HepG2 (cell line): ENCODE data around the gene GSS. TPM values are rescaled to one million over a fixed set of nuclear protein-coding genes. Genes with fewer than 3 reads are reported as not detected.

Experiments used
- BRCA1 ChIP-seq: sonication (generic); formaldehyde crosslinking; IDR thresholded peaks from 2 replicates; pipeline ENCODE4 v1.4.0; 2020; ENCODE audit warnings: missing genetic modification reagents
- KDM2A ChIP-seq: sonication (generic); formaldehyde crosslinking; IDR thresholded peaks from 2 replicates; pipeline ENCODE4 v1.4.0; 2020; ENCODE audit warnings: low read depth, missing genetic modification reagents, borderline replicate concordance
- KMT2A ChIP-seq: sonication (generic); formaldehyde crosslinking; IDR thresholded peaks from 2 replicates; pipeline ENCODE4 v1.4.0; 2020; ENCODE audit warnings: missing genetic modification reagents
- RXRB ChIP-seq: IDR thresholded peaks from 2 replicates; pipeline ENCODE4 v1.6.1; 2016; ENCODE audit warnings: borderline replicate concordance, missing genetic modification reagents, missing compliant biosample characterization
- SMARCC2 ChIP-seq: fragments of 450-650 bp; IDR thresholded peaks from 2 replicates; pipeline ENCODE4 v1.6.1; 2017; ENCODE audit warnings: antibody characterized with exemption, mild to moderate bottlenecking
- U2AF1 ChIP-seq: fragments of 200-400 bp; formaldehyde crosslinking; optimal IDR thresholded peaks from 2 replicates; pipeline ENCODE3; 2017; ENCODE audit warnings: mild to moderate bottlenecking, low read depth, low read length
- XBP1 ChIP-seq: sonication (generic); formaldehyde crosslinking; IDR thresholded peaks from 2 replicates; pipeline ENCODE4 v1.5.0; 2020; ENCODE audit warnings: missing genetic modification reagents
- ZFP82 ChIP-seq: sonication (generic); formaldehyde crosslinking; IDR thresholded peaks from 2 replicates; pipeline ENCODE4 v1.5.1; 2020; ENCODE audit warnings: mild to moderate bottlenecking, missing genetic modification reagents, borderline replicate concordance
- ZNF101 ChIP-seq: sonication (generic); formaldehyde crosslinking; IDR thresholded peaks from 2 replicates; pipeline ENCODE4 v1.4.0; 2020; ENCODE audit warnings: mild to moderate bottlenecking, low read depth, missing genetic modification reagents, borderline replicate concordance
- ZNF33A ChIP-seq: sonication (generic); formaldehyde crosslinking; IDR thresholded peaks from 2 replicates; pipeline ENCODE4 v1.5.1; 2020; ENCODE audit warnings: missing genetic modification reagents, mild to moderate bottlenecking, moderate library complexity, borderline replicate concordance
- ZNF709 ChIP-seq: sonication (generic); formaldehyde crosslinking; IDR thresholded peaks from 2 replicates; pipeline ENCODE4 v1.5.0; 2020; ENCODE audit warnings: mild to moderate bottlenecking, missing genetic modification reagents
- ZNF839 ChIP-seq: sonication (generic); formaldehyde crosslinking; IDR thresholded peaks from 2 replicates; pipeline ENCODE4 v1.4.0; 2020; ENCODE audit warnings: missing genetic modification reagents, mild to moderate bottlenecking, borderline replicate concordance
- ZNF850 ChIP-seq: sonication (generic); formaldehyde crosslinking; conservative IDR thresholded peaks from 2 replicates; pipeline ENCODE4 v1.9.0; 2021; ENCODE audit warnings: mild to moderate bottlenecking, missing genetic modification reagents
- polyA plus RNA-seq, 8 experiments: library from polyadenylated mRNA; depleted of rRNA in 3 of 8; stranded (reverse) in 7 of 8; unstranded in 1 of 8; fragments of >200 nt; fragmentation: Illumina TruSeq in 4 of 8; extraction: Trizol in 4 of 8; gene quantifications; 2 replicates each; pipeline versions ENCODE4 v1.2.1 to v1.2.3, GENCODE V29; 2011 to 2016; ENCODE audit warnings: low read depth in 4 of 8, missing spikeins in 1 of 8, mixed read lengths in 1 of 8; ENCODE audit not compliant: insufficient read depth in 1 of 8
- total RNA-seq, 5 experiments: library from RNA; depleted of rRNA; stranded (reverse); fragments of >200 nt; fragmentation: Illumina TruSeq; extraction: Trizol; gene quantifications; 2 replicates each; pipeline ENCODE4 v1.2.3, GENCODE V29; 2016; ENCODE audit warnings: low read depth in 1 of 5
- TF ChIP-seq, protein P1 (sequence below): sonication (generic); formaldehyde crosslinking; IDR thresholded peaks from 2 replicates; pipeline ENCODE4 v1.4.0; 2020; ENCODE audit warnings: mild to moderate bottlenecking, missing genetic modification reagents
- TF ChIP-seq, protein P2 (sequence below): sonication (generic); formaldehyde crosslinking; IDR thresholded peaks from 2 replicates; pipeline ENCODE4 v1.4.0; 2020; ENCODE audit warnings: missing genetic modification reagents, borderline replicate concordance
- TF ChIP-seq, protein P3 (sequence below): sonication (generic); formaldehyde crosslinking; IDR thresholded peaks from 2 replicates; pipeline ENCODE4 v1.8.0; 2022; ENCODE audit warnings: missing genetic modification reagents, mild to moderate bottlenecking, inconsistent platforms, borderline replicate concordance
- TF ChIP-seq, protein P4 (sequence below): sonication (generic); formaldehyde crosslinking; IDR thresholded peaks from 2 replicates; pipeline ENCODE4 v1.4.0; 2020; ENCODE audit warnings: missing genetic modification reagents
- TF ChIP-seq, protein P5 (sequence below): sonication (generic); formaldehyde crosslinking; IDR thresholded peaks from 2 replicates; pipeline ENCODE4 v1.8.1; 2023; ENCODE audit warnings: mild to moderate bottlenecking, missing genetic modification reagents, borderline replicate concordance

GSS gene
- total and polyA plus RNA-seq, 2 of the 13 experiments (the other 11 are each of a cell fraction or from before 2014, with no cell fraction given): 80.1 to 102 TPM

DNA sequence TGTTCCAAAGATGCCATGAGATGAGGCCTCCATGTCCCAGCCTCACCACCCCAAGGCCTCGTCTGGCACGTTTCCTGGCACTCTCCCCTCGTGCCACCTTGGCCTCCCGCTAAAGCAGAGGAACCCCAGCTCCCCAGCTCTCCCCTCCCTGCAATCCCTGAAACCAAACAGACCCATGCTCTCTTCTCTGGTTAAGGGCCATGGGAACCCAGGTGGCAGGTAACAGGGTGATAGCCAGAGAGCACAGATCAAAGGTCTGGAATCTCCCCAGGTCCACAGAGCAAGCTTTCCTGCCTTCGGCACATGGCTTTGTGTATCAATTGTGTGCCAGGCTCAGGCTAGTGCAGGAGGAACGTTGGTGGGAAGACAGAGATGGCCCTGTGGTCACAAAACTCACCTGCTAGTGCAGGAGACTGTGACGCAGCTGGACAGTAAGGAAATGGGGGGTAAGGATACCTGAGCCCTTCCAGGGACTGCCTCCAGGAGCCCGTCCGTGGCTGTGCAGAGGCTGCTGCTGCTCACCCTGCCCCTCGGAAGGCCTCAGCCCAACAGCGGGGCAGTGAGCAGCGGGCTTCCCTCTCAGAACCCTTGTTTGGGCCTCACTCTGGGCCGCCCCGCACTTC lies 39.0 kb upstream of the GSS start (continued):
- TF ChIP-seq, protein P1, sequence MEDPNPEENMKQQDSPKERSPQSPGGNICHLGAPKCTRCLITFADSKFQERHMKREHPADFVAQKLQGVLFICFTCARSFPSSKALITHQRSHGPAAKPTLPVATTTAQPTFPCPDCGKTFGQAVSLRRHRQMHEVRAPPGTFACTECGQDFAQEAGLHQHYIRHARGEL (CRISPR knock-in tag): no peak
- TF ChIP-seq ZNF850 (CRISPR knock-in tag) (no peak), ZNF709 (CRISPR knock-in tag) (no peak), ZNF101 (CRISPR knock-in tag) (no peak), KDM2A (no peak; the same call in 1 of the 2 replicates), BRCA1 (CRISPR knock-in tag) (peak; percentile 59; the same call in 1 of the 2 replicates), U2AF1 (no peak), ZNF839 (CRISPR knock-in tag) (0 out of 2 replicates have a peak, but pooled peaks have one; percentile 40), ZNF33A (no peak), SMARCC2 (no peak), XBP1 (CRISPR knock-in tag) (no peak), ZFP82 (no peak), KMT2A (CRISPR knock-in tag) (0 out of 2 replicates have a peak, but pooled peaks have one; percentile 50), RXRB (peak; percentile 53; the same call in 1 of the 2 replicates)
- TF ChIP-seq, protein P2, sequence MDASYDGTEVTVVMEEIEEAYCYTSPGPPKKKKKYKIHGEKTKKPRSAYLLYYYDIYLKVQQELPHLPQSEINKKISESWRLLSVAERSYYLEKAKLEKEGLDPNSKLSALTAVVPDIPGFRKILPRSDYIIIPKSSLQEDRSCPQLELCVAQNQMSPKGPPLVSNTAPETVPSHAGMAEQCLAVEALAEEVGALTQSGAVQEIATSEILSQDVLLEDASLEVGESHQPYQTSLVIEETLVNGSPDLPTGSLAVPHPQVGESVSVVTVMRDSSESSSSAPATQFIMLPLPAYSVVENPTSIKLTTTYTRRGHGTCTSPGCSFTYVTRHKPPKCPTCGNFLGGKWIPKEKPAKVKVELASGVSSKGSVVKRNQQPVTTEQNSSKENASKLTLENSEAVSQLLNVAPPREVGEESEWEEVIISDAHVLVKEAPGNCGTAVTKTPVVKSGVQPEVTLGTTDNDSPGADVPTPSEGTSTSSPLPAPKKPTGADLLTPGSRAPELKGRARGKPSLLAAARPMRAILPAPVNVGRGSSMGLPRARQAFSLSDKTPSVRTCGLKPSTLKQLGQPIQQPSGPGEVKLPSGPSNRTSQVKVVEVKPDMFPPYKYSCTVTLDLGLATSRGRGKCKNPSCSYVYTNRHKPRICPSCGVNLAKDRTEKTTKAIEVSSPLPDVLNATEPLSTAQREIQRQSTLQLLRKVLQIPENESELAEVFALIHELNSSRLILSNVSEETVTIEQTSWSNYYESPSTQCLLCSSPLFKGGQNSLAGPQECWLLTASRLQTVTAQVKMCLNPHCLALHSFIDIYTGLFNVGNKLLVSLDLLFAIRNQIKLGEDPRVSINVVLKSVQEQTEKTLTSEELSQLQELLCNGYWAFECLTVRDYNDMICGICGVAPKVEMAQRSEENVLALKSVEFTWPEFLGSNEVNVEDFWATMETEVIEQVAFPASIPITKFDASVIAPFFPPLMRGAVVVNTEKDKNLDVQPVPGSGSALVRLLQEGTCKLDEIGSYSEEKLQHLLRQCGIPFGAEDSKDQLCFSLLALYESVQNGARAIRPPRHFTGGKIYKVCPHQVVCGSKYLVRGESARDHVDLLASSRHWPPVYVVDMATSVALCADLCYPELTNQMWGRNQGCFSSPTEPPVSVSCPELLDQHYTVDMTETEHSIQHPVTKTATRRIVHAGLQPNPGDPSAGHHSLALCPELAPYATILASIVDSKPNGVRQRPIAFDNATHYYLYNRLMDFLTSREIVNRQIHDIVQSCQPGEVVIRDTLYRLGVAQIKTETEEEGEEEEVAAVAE (CRISPR knock-in tag): no peak
- TF ChIP-seq, protein P3, sequence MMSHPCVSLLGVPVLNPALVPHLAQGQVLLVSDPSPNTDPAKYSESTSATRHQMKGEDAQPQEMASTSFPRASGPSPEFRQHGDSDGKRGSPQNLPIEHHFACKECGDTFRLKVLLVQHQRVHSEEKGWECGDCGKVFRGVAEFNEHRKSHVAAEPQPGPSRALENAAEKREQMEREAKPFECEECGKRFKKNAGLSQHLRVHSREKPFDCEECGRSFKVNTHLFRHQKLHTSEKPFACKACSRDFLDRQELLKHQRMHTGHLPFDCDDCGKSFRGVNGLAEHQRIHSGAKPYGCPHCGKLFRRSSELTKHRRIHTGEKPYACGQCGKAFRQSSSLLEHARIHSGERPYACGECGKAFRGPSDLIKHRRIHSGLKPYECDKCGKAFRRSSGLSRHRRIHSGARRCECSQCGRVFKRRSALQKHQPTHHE (CRISPR knock-in tag): no peak
- TF ChIP-seq, protein P4, sequence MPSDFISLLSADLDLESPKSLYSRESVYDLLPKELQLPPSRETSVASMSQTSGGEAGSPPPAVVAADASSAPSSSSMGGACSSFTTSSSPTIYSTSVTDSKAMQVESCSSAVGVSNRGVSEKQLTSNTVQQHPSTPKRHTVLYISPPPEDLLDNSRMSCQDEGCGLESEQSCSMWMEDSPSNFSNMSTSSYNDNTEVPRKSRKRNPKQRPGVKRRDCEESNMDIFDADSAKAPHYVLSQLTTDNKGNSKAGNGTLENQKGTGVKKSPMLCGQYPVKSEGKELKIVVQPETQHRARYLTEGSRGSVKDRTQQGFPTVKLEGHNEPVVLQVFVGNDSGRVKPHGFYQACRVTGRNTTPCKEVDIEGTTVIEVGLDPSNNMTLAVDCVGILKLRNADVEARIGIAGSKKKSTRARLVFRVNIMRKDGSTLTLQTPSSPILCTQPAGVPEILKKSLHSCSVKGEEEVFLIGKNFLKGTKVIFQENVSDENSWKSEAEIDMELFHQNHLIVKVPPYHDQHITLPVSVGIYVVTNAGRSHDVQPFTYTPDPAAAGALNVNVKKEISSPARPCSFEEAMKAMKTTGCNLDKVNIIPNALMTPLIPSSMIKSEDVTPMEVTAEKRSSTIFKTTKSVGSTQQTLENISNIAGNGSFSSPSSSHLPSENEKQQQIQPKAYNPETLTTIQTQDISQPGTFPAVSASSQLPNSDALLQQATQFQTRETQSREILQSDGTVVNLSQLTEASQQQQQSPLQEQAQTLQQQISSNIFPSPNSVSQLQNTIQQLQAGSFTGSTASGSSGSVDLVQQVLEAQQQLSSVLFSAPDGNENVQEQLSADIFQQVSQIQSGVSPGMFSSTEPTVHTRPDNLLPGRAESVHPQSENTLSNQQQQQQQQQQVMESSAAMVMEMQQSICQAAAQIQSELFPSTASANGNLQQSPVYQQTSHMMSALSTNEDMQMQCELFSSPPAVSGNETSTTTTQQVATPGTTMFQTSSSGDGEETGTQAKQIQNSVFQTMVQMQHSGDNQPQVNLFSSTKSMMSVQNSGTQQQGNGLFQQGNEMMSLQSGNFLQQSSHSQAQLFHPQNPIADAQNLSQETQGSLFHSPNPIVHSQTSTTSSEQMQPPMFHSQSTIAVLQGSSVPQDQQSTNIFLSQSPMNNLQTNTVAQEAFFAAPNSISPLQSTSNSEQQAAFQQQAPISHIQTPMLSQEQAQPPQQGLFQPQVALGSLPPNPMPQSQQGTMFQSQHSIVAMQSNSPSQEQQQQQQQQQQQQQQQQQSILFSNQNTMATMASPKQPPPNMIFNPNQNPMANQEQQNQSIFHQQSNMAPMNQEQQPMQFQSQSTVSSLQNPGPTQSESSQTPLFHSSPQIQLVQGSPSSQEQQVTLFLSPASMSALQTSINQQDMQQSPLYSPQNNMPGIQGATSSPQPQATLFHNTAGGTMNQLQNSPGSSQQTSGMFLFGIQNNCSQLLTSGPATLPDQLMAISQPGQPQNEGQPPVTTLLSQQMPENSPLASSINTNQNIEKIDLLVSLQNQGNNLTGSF: peak; percentile 48; the same call in 1 of the 2 replicates
- TF ChIP-seq, protein P5, sequence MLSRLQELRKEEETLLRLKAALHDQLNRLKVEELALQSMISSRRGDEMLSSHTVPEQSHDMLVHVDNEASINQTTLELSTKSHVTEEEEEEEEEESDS (CRISPR knock-in tag): no peak
